K562 (cell line): ENCODE data around the gene TUBB4B. TPM values are rescaled to one million over a fixed set of nuclear protein-coding genes. Genes with fewer than 3 reads are reported as not detected.

Experiments
- ARNT ChIP-seq, 2 experiments: fragments of 450-650 bp; IDR thresholded peaks; 2 replicates each; pipeline ENCODE4 v1.6.1; 2016; ENCODE audit warnings: mild to moderate bottlenecking in 1 of 2
- ASH1L ChIP-seq: fragments of 450-650 bp; IDR thresholded peaks from 2 replicates; pipeline ENCODE4 v1.6.1; 2018; ENCODE audit warnings: borderline replicate concordance, mild to moderate bottlenecking, low read depth; ENCODE audit not compliant: partially characterized antibody
- CAMTA2 ChIP-seq: fragments of 250-450 bp; sonication (Bioruptor Pico); conservative IDR thresholded peaks from 2 replicates; pipeline ENCODE4 v1.5.1; 2022
- EP300 ChIP-seq: IDR thresholded peaks from 2 replicates; pipeline ENCODE4 v1.6.1; 2012; ENCODE audit warnings: low read length, improper control_type of control experiment
- KLF1 ChIP-seq: fragments of 450-650 bp; IDR thresholded peaks from 2 replicates; pipeline ENCODE4 v1.6.1; 2016; ENCODE audit warnings: missing genetic modification characterization, missing compliant biosample characterization
- MCM2 ChIP-seq: fragments of 450-650 bp; IDR thresholded peaks from 2 replicates; pipeline ENCODE4 v1.6.1; 2017; ENCODE audit warnings: low read depth, mild to moderate bottlenecking
- MEF2A ChIP-seq: IDR thresholded peaks from 2 replicates; pipeline ENCODE4 v1.6.1; 2011; ENCODE audit warnings: low read depth, mild to moderate bottlenecking, low read length, moderate library complexity; ENCODE audit not compliant: control insufficient read depth
- MTF1 ChIP-seq: fragments of 250-450 bp; sonication (Bioruptor Pico); IDR thresholded peaks from 2 replicates; pipeline ENCODE4 v1.9.0; 2021; ENCODE audit warnings: moderate library complexity, mild to moderate bottlenecking, inconsistent platforms, borderline replicate concordance
- NBN ChIP-seq: fragments of 450-650 bp; IDR thresholded peaks from 2 replicates; pipeline ENCODE4 v1.6.1; 2016; ENCODE audit warnings: low read depth, mild to moderate bottlenecking
- NR3C1 ChIP-seq: sonication (generic); formaldehyde crosslinking; IDR thresholded peaks from 2 replicates; pipeline ENCODE4 v1.8.1; 2022; ENCODE audit warnings: missing genetic modification reagents
- PCBP2 ChIP-seq: fragments of 200-400 bp; formaldehyde crosslinking; IDR thresholded peaks from 2 replicates; pipeline ENCODE4 v1.6.1; 2018; ENCODE audit warnings: low read length, low read depth, mild to moderate bottlenecking, moderate library complexity; ENCODE audit not compliant: poor library complexity, severe bottlenecking
- PHB ChIP-seq: fragments of 250-450 bp; sonication (Bioruptor Pico); IDR thresholded peaks from 2 replicates; pipeline ENCODE4 v1.5.0; 2021
- SPI1 ChIP-seq: IDR thresholded peaks from 2 replicates; pipeline ENCODE4 v1.6.1; 2011; ENCODE audit warnings: low read depth, low read length, control low read depth, borderline replicate concordance
- SRSF7 ChIP-seq: fragments of 200-400 bp; formaldehyde crosslinking; optimal IDR thresholded peaks from 2 replicates; pipeline ENCODE3; 2017; ENCODE audit warnings: mild to moderate bottlenecking, low read depth, low read length
- TCFL5 ChIP-seq: fragments of 250-450 bp; sonication (Bioruptor Pico); conservative IDR thresholded peaks from 2 replicates; pipeline ENCODE4 v1.6.1; 2021; ENCODE audit warnings: mild to moderate bottlenecking, moderate library complexity, matching md5 sums
- TRIM24 ChIP-seq, 2 experiments: fragments of 450-650 bp; IDR thresholded peaks; 2 replicates each; pipeline ENCODE4 v1.6.1; 2016
- ZFPM2 ChIP-seq: fragments of 250-450 bp; sonication (Bioruptor Pico); IDR thresholded peaks from 2 replicates; pipeline ENCODE4 v1.5.1; 2022; ENCODE audit warnings: mild to moderate bottlenecking
- ZNF507 ChIP-seq: conservative IDR thresholded peaks from 2 replicates; pipeline ENCODE4 v1.6.1; 2017; ENCODE audit warnings: missing genetic modification characterization, missing compliant biosample characterization
- ZNF785 ChIP-seq: fragments of 250-450 bp; sonication (Bioruptor Pico); IDR thresholded peaks from 2 replicates; pipeline ENCODE4 v1.4.0; 2020; ENCODE audit warnings: mild to moderate bottlenecking
- polyA plus RNA-seq, 8 experiments: library from polyadenylated mRNA; depleted of rRNA in 4 of 8; stranded (reverse) in 5 of 8; unstranded in 3 of 8; fragments of >200 nt; fragmentation: Nextera tagmentation in 2 of 8; fragmentation: Illumina TruSeq in 1 of 8; extraction: Ambion mirVana in 2 of 8; extraction: Trizol in 1 of 8; gene quantifications; 2 replicates each; pipeline versions ENCODE4 v1.2.1 to v1.2.3, GENCODE V29; 2011 to 2014; ENCODE audit warnings: inconsistent platforms in 1 of 8, missing spikeins in 1 of 8
- total RNA-seq, 7 experiments: library from RNA; depleted of rRNA in 6 of 7; stranded (reverse); fragments of >200 nt in 6 of 7; fragmentation: Illumina TruSeq in 2 of 7; extraction: Trizol in 2 of 7; gene quantifications; 2 replicates each; pipeline versions ENCODE4 v1.2.1 to v1.2.3, GENCODE V29; 2011 to 2021; ENCODE audit warnings: low replicate concordance in 1 of 7
- TF ChIP-seq, protein P1 (sequence below): fragments of 250-450 bp; sonication (Bioruptor Pico); IDR thresholded peaks from 2 replicates; pipeline ENCODE4 v1.5.1; 2021; ENCODE audit warnings: mild to moderate bottlenecking
- TF ChIP-seq, protein P2 (sequence below): sonication (generic); formaldehyde crosslinking; IDR thresholded peaks from 2 replicates; pipeline ENCODE4 v1.8.1; 2023; ENCODE audit warnings: mild to moderate bottlenecking, missing genetic modification reagents
- TF ChIP-seq, protein P3 (sequence below): fragments of 450-650 bp; formaldehyde crosslinking; IDR thresholded peaks from 2 replicates; pipeline ENCODE4 v1.4.0; 2020; ENCODE audit warnings: mild to moderate bottlenecking, mixed read lengths
- TF ChIP-seq, protein P4 (sequence below): sonication (generic); formaldehyde crosslinking; IDR thresholded peaks from 2 replicates; pipeline ENCODE4 v1.8.0; 2022; ENCODE audit warnings: mild to moderate bottlenecking, missing genetic modification reagents, borderline replicate concordance

Gene TUBB4B
- total and polyA plus RNA-seq, 9 of the 15 experiments (the other 6 are each of a cell fraction or from before 2014, with no cell fraction given), result 24.1 to 443 (median 268) TPM

DNA sequence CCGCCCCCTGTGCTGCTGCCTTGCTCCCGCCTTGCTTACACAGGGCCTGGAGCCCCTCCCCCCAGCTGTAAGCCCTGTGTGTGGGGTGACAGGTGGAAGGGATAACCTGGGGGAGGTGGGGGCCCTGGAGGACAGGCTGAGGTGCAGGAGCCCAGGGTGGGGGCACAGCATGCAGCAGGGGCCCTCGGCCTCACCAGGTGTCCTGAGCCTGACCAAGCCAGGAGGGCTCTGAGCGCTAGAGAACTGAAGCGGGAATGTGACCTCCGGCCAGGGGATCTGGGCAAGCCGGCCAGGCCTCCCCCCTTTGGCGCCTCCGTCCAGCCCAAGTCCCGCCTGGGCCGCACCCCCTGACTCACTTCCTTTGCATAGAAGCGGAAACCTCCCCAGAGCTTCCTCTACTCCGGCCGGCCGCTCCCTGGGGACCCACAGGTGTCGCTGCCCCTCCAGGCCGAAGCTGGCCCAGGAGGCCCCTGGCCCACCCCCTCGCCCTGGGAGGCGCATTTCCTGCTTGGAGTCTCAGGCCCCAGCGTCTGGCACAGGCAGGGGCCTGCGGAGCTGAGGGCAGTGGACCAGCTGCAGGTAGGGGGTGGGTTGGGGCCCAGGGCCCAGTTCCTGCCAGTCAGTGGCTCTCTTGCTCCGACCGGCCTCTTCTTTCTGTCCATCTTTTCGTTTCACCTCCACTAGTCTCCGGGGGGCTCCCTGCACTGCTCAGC lies 36.4 kb downstream of the TUBB4B start, which contains the start of gene TOR4A (continued):
- TF ChIP-seq TRIM24 (IDR thresholded peaks at IDR 0.05) (peak in 1 of 2 experiments; percentile 5; a peak in 2 of 4 replicates), TCFL5 (no peak), ZNF507 (tag) (no peak), NBN (no peak), NR3C1 (CRISPR knock-in tag) (no peak), ASH1L (no peak), SPI1 (peak; percentile 86), PHB (CRISPR knock-in tag) (no peak), EP300 (peak; percentile 47; the same call in 1 of the 2 replicates), ZNF785 (CRISPR knock-in tag) (no peak), SRSF7 (no peak), MCM2 (no peak), MTF1 (no peak), CAMTA2 (CRISPR knock-in tag) (no peak), KLF1 (no peak), MEF2A (0 out of 2 replicates have a peak, but pooled peaks have one; percentile 0), ZFPM2 (CRISPR knock-in tag) (no peak), PCBP2 (no peak), ARNT (IDR thresholded peaks at IDR 0.05) (no peak)
- TF ChIP-seq, protein P1, sequence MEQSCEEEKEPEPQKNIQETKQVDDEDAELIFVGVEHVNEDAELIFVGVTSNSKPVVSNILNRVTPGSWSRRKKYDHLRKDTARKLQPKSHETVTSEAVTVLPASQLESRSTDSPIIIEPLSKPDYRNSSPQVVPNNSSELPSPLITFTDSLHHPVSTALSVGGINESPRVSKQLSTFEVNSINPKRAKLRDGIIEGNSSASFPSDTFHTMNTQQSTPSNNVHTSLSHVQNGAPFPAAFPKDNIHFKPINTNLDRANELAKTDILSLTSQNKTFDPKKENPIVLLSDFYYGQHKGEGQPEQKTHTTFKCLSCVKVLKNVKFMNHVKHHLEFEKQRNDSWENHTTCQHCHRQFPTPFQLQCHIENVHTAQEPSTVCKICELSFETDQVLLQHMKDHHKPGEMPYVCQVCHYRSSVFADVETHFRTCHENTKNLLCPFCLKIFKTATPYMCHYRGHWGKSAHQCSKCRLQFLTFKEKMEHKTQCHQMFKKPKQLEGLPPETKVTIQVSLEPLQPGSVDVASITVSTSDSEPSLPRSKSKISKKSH (CRISPR knock-in tag), result no peak
- TF ChIP-seq, protein P2, sequence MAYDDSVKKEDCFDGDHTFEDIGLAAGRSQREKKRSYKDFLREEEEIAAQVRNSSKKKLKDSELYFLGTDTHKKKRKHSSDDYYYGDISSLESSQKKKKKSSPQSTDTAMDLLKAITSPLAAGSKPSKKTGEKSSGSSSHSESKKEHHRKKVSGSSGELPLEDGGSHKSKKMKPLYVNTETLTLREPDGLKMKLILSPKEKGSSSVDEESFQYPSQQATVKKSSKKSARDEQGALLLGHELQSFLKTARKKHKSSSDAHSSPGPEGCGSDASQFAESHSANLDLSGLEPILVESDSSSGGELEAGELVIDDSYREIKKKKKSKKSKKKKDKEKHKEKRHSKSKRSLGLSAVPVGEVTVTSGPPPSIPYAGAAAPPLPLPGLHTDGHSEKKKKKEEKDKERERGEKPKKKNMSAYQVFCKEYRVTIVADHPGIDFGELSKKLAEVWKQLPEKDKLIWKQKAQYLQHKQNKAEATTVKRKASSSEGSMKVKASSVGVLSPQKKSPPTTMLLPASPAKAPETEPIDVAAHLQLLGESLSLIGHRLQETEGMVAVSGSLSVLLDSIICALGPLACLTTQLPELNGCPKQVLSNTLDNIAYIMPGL (CRISPR knock-in tag), result peak; percentile 48; the same call in 1 of the 2 replicates
- TF ChIP-seq, protein P3, sequence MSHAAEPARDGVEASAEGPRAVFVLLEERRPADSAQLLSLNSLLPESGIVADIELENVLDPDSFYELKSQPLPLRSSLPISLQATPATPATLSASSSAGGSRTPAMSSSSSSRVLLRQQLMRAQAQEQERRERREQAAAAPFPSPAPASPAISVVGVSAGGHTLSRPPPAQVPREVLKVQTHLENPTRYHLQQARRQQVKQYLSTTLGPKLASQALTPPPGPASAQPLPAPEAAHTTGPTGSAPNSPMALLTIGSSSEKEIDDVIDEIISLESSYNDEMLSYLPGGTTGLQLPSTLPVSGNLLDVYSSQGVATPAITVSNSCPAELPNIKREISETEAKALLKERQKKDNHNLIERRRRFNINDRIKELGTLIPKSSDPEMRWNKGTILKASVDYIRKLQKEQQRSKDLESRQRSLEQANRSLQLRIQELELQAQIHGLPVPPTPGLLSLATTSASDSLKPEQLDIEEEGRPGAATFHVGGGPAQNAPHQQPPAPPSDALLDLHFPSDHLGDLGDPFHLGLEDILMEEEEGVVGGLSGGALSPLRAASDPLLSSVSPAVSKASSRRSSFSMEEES (CRISPR knock-in tag), result no peak
- TF ChIP-seq, protein P4, sequence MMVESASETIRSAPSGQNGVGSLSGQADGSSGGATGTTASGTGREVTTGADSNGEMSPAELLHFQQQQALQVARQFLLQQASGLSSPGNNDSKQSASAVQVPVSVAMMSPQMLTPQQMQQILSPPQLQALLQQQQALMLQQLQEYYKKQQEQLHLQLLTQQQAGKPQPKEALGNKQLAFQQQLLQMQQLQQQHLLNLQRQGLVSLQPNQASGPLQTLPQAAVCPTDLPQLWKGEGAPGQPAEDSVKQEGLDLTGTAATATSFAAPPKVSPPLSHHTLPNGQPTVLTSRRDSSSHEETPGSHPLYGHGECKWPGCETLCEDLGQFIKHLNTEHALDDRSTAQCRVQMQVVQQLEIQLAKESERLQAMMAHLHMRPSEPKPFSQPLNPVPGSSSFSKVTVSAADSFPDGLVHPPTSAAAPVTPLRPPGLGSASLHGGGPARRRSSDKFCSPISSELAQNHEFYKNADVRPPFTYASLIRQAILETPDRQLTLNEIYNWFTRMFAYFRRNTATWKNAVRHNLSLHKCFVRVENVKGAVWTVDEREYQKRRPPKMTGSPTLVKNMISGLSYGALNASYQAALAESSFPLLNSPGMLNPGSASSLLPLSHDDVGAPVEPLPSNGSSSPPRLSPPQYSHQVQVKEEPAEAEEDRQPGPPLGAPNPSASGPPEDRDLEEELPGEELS (CRISPR knock-in tag), result no peak
